IPS-18a (cell line): ENCODE results near the gene TFAP2B.

Experiments used
- H3K27ac ChIP-seq: one replicate; pipeline ENCODE4 v1.5.1; 2013; ENCODE audit warnings: low read length
- H3K27me3 ChIP-seq: one replicate; pipeline ENCODE4 v1.6.1; 2013; ENCODE audit warnings: mild to moderate bottlenecking, low read length; ENCODE audit not compliant: control insufficient read depth, insufficient read depth
- H3K36me3 ChIP-seq: one replicate; pipeline ENCODE4 v1.6.1; 2013; ENCODE audit warnings: low read depth, low read length; ENCODE audit not compliant: control insufficient read depth
- H3K4me1 ChIP-seq: one replicate; pipeline ENCODE4 v1.6.1; 2013; ENCODE audit warnings: low read depth, low read length; ENCODE audit not compliant: control insufficient read depth
- H3K4me3 ChIP-seq: one replicate; pipeline ENCODE4 v1.5.1; 2013; ENCODE audit warnings: low read length
- H3K9ac ChIP-seq: one replicate; pipeline ENCODE4 v1.6.1; 2013; ENCODE audit warnings: mild to moderate bottlenecking, low read length, moderate library complexity
- H3K9me3 ChIP-seq: one replicate; pipeline ENCODE4 v1.6.1; 2013; ENCODE audit warnings: low read depth, low read length; ENCODE audit not compliant: control insufficient read depth

TFAP2B gene

GRCh38 chr6:50889935-50890334 lies 71.3 kb downstream of the TFAP2B start:
- no peak overlapping the region for H3K27ac ChIP-seq
- no peaks in the 10 kb centered on the region for H3K36me3 ChIP-seq
- no peaks in the 10 kb centered on the region for H3K27me3 ChIP-seq
- H3K4me1 ChIP-seq, result peaks cover 11% of the 10 kb centered on the region
- no peak overlapping the region for H3K9ac ChIP-seq
- no peak overlapping the region for H3K4me3 ChIP-seq
- no peaks in the 10 kb centered on the region for H3K9me3 ChIP-seq

- no peak overlapping the region for H3K4me3 ChIP-seq
- no peak overlapping the region for H3K27ac ChIP-seq
- H3K4me1 ChIP-seq, result peaks cover 11% of the 10 kb centered on the region
- no peaks in the 10 kb centered on the region for H3K9me3 ChIP-seq
- no peaks in the 10 kb centered on the region for H3K27me3 ChIP-seq
- H3K9ac ChIP-seq, result no peak overlapping the region
- no peaks in the 10 kb centered on the region for H3K36me3 ChIP-seq
These were observed 71.9 kb downstream of the TFAP2B start for GRCh38 chr6:50890579-50890978.

GRCh38 chr6:50891290-50891689 lies 72.6 kb downstream of the TFAP2B start:
- Histone ChIP-seq H3K36me3 (no peaks in the 10 kb centered on the region), H3K4me3 (no peak overlapping the region), H3K27me3 (no peaks in the 10 kb centered on the region), H3K4me1 (peaks cover 11% of the 10 kb centered on the region), H3K27ac (no peak overlapping the region), H3K9ac (no peak overlapping the region), H3K9me3 (no peaks in the 10 kb centered on the region)
